ENCODE data around the gene L3HYPDH. TPM values are rescaled to one million over a fixed set of nuclear protein-coding genes. Genes with fewer than 3 reads are reported as not detected.

Gene L3HYPDH
- total RNA-seq, 3 donors from 2014 or later: 12.8 to 19.2 (median 16.1) TPM

DNA sequence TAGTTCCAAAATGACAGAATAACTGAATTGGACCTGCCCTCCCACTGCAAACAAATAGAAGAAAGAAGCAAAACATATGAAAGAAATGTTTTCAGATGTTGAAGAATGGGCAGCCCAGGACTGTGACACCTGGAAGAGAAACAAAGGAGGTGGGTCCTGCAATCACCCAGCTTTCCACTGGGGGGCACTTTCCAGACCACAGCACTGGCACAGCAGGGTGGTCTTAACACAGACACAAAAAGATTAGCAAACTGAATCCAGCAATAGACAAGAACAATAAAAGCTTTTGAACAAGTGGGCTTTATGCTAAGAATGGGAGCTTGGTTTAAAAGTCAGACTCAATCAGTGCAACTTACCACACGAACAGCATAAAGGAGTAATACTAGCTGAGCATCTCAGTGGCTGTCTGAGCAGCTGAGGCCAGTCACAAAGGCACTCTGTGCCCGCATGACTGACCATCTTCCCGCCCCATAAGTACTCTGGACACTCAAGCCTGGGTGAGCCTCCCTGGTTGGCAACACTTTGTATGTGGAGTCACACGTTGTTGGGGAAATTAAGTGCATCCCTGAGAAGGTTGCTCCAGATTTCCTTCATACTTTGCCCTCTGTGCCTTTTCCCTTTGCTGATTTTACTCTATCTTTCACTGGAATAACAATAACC lies 27.8 kb upstream of the L3HYPDH start:
- Histone ChIP-seq H3K4me3 (no peak overlapping the region), H3K36me3 (ENCODE audit: low read depth) (no peaks in the 10 kb centered on the region), H3K9me3 (no peaks in the 10 kb centered on the region), H3K4me1 (ENCODE audit: low read depth) (peaks cover 8% of the 10 kb centered on the region)
- TF ChIP-seq, protein P1, sequence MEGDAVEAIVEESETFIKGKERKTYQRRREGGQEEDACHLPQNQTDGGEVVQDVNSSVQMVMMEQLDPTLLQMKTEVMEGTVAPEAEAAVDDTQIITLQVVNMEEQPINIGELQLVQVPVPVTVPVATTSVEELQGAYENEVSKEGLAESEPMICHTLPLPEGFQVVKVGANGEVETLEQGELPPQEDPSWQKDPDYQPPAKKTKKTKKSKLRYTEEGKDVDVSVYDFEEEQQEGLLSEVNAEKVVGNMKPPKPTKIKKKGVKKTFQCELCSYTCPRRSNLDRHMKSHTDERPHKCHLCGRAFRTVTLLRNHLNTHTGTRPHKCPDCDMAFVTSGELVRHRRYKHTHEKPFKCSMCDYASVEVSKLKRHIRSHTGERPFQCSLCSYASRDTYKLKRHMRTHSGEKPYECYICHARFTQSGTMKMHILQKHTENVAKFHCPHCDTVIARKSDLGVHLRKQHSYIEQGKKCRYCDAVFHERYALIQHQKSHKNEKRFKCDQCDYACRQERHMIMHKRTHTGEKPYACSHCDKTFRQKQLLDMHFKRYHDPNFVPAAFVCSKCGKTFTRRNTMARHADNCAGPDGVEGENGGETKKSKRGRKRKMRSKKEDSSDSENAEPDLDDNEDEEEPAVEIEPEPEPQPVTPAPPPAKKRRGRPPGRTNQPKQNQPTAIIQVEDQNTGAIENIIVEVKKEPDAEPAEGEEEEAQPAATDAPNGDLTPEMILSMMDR (IDR thresholded peaks at IDR 0.05): no peak
- peak; percentile 47 for ATAC-seq
- intact Hi-C loops (cut with DNase I, micrococcal nuclease): no loop called here
- DNase-seq: peak in 1 of 3 donors; percentile 21

DNA sequence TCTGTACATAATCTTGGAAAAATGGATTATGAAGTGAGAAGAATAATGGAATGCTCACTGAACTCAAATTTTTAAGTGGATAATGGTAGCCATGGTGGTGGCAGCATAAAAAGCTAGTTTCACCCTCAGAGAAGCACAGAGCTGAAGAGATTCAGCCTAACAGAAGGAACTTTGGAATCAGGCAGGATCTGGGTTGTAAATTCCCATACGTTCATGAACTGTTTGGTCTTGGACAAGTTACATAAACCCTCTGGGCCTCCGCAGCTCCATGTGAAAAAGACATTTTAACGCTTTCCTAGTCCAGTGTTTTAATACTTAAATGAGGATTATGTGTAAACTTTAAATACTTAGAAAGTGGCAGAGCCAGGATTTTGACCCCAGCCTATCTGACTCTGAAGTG lies 26.8 kb upstream of the L3HYPDH start:
- DNase-seq (peak in 1 of 3 donors; percentile 25), ATAC-seq (peak; percentile 67)
- intact Hi-C loops (cut with DNase I, micrococcal nuclease): no loop called here
- Histone ChIP-seq H3K4me3 (no peak overlapping the region), H3K4me1 (ENCODE audit: low read depth) (peaks cover 8% of the 10 kb centered on the region), H3K9me3 (no peaks in the 10 kb centered on the region), H3K36me3 (ENCODE audit: low read depth) (no peaks in the 10 kb centered on the region)
- TF ChIP-seq, protein P1 (IDR thresholded peaks at IDR 0.05): no peak

DNA sequence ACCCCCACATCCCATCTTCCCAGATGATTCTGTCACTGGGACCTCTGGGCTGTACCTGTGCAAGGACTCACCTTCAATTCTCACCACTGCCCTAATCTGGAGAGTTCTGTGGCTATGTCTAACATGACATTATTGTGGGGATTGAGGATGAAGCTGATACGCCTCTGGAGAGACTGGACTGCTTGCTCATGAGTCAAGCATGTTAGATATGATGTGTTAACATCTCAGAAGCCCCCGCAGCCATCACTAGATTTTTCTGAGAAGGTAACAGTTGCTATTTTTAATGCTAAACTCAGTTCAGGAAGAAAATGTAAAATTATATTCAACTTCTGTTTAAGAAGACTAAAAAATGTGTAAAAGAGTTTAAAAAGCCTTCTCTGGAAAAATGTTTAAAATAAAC lies 25.8 kb upstream of the L3HYPDH start:
- no peaks in the 10 kb centered on the region for H3K36me3 ChIP-seq (ENCODE audit: low read depth)
- ATAC-seq (no peak), DNase-seq (no peak)
- intact Hi-C loops (cut with DNase I, micrococcal nuclease): no loop called here
- no peak overlapping the region for H3K4me3 ChIP-seq
- TF ChIP-seq, protein P1 (IDR thresholded peaks at IDR 0.05): no peak
- H3K4me1 ChIP-seq (ENCODE audit: low read depth): peaks cover 8% of the 10 kb centered on the region
- no peaks in the 10 kb centered on the region for H3K9me3 ChIP-seq

DNA sequence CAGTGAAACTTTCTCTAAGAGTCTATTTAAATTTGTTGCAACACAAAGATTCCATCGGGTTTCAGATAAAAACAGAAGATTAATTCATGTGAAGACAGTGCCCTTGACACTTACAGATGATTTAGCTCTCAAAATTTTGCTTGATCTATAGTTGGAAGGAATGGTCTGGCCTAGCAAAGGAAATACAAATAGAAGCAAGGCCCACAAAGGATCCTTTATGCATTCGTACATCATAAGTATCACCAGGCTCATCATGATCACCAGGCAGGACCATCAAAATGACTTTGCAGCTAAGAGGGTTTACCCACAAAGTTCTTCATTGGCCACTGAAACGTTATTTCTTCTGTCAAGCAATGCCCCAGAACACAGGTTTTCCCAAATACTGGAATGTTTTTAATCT lies 24.9 kb upstream of the L3HYPDH start:
- Histone ChIP-seq H3K9me3 (no peaks in the 10 kb centered on the region), H3K4me1 (ENCODE audit: low read depth) (peaks cover 8% of the 10 kb centered on the region), H3K36me3 (ENCODE audit: low read depth) (no peaks in the 10 kb centered on the region), H3K4me3 (no peak overlapping the region)
- TF ChIP-seq, protein P1 (IDR thresholded peaks at IDR 0.05): no peak
- intact Hi-C loops (cut with DNase I, micrococcal nuclease): no loop called here
- ATAC-seq: no peak
- DNase-seq: no peak

DNA sequence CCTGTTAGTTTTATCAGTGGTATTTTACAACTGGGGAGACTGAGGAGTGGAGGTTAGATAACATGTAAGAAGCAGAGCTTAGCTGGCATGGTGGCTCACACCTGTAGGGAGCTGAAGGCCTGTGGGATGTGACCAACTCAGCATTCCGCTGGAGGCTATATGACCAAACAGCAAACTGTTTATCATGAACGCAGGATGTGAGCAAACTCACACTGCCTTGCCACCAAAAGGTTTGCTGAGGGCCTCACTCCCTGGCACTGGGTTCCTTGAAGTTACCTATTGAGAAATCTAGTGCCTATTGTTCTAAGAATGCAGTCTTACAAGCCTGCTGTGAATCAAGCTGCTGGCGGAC lies 23.5 kb upstream of the L3HYPDH start:
- DNase-seq: no peak
- no peaks in the 10 kb centered on the region for H3K36me3 ChIP-seq (ENCODE audit: low read depth)
- no peaks in the 10 kb centered on the region for H3K9me3 ChIP-seq
- H3K4me1 ChIP-seq (ENCODE audit: low read depth): peaks cover 8% of the 10 kb centered on the region
- H3K4me3 ChIP-seq: no peak overlapping the region
- TF ChIP-seq, protein P1 (IDR thresholded peaks at IDR 0.05): no peak
- intact Hi-C loops (cut with DNase I, micrococcal nuclease): loop anchor here in 1 of 2 donors (2.0 kb wide), 1 partner anchor 69 kb away; the partner anchor contains the start of gene CCDC175
- no peak for ATAC-seq
